ENCODE data around the gene DNER. TPM values are rescaled to one million over a fixed set of nuclear protein-coding genes. Genes with fewer than 3 reads are reported as not detected.

The DNER gene
- total and polyA plus RNA-seq, 10 of the 15 experiments (the other 5 are each of a cell fraction or from before 2014, with no cell fraction given), result 0.04 to 0.08 (median 0.07) TPM; not detected in 7

DNA sequence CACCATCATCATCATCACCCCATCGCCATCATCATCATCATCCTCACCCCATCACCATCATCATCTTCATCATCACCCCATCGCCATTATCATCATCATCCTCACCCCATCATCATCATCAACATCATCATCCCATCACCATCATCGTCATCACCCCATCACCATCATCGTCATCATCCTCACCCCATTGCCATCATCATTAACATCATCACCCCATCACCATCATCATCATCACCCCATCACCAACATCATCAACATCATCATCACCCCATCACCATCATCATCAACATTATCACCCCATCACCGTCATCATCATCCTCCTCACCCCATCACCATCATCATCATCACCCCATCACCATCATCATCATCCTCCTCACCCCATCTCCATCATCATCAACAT is 151.0 kb downstream of the DNER start:
- TF ChIP-seq, protein P1, sequence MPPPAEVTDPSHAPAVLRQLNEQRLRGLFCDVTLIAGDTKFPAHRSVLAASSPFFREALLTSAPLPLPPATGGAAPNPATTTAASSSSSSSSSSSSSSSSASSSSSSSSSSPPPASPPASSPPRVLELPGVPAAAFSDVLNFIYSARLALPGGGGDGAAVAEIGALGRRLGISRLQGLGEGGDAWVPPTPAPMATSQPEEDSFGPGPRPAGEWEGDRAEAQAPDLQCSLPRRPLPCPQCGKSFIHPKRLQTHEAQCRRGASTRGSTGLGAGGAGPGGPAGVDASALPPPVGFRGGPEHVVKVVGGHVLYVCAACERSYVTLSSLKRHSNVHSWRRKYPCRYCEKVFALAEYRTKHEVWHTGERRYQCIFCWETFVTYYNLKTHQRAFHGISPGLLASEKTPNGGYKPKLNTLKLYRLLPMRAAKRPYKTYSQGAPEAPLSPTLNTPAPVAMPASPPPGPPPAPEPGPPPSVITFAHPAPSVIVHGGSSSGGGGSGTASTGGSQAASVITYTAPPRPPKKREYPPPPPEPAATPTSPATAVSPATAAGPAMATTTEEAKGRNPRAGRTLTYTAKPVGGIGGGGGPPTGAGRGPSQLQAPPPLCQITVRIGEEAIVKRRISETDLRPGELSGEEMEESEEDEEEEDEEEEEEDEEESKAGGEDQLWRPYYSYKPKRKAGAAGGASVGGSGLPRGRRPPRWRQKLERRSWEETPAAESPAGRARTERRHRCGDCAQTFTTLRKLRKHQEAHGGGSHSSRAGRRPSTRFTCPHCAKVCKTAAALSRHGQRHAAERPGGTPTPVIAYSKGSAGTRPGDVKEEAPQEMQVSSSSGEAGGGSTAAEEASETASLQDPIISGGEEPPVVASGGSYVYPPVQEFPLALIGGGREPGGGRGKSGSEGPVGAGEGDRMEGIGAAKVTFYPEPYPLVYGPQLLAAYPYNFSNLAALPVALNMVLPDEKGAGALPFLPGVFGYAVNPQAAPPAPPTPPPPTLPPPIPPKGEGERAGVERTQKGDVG (CRISPR knock-in tag; IDR thresholded peaks at IDR 0.05), result no peak
- TF ChIP-seq DPF2 (IDR thresholded peaks at IDR 0.05), result no peak
- TF ChIP-seq SMAD5 (IDR thresholded peaks at IDR 0.05; ENCODE audit: low read depth), result no peak
- TF ChIP-seq SIN3A (IDR thresholded peaks at IDR 0.05; ENCODE audit: low read depth, low read length), result no peak
- no peak for TF ChIP-seq CHD2 (IDR thresholded peaks at IDR 0.05; ENCODE audit: borderline replicate concordance, low read depth, low read length)
- no peak for TF ChIP-seq TCF7 (IDR thresholded peaks at IDR 0.05; ENCODE audit: borderline replicate concordance)
- TF ChIP-seq HSF1 (IDR thresholded peaks at IDR 0.05; ENCODE audit: low read depth, low read length), result no peak
- TF ChIP-seq NBN (IDR thresholded peaks at IDR 0.05), result no peak
- no peak for TF ChIP-seq REST (IDR thresholded peaks at IDR 0.05; ENCODE audit: low read depth, low read length)
- no peak for TF ChIP-seq NR2F1 (conservative IDR thresholded peaks at IDR 0.05)
- TF ChIP-seq SREBF2 (IDR thresholded peaks at IDR 0.05; ENCODE audit: low read length), result no peak
- no peak for TF ChIP-seq CREM (IDR thresholded peaks at IDR 0.05; ENCODE audit: low read depth)
- no peak for TF ChIP-seq HDAC6 (IDR thresholded peaks at IDR 0.05; ENCODE audit: unreplicated experiment)
- no peak for TF ChIP-seq MYB (IDR thresholded peaks at IDR 0.05; ENCODE audit: borderline replicate concordance, low read depth, low read length)
- no peak for TF ChIP-seq SMAD1 (IDR thresholded peaks at IDR 0.05; ENCODE audit: low read depth, partially characterized antibody)
- H4K20me1 ChIP-seq (ENCODE audit: control insufficient read depth, insufficient read depth), result no peaks in the 10 kb centered on the region
- intact Hi-C loops (cut with micrococcal nuclease; ENCODE audit: unreplicated experiment), result no loop called here
- H3K27me3 ChIP-seq (replicated peaks in 1 of 2; ENCODE audit: control insufficient read depth in 2 of 2, insufficient read depth in 2 of 2, low read length in 1 of 2), result no peaks in the 10 kb centered on the region
- in situ Hi-C loops (cut with MboI), result no loop called here
- ATAC-seq (no peak), DNase-seq (ENCODE audit: low read depth, low spot score) (no peak), FAIRE-seq (no peak)
- H3K9ac ChIP-seq (ENCODE audit: control insufficient read depth, insufficient read depth, low read length), result no peak overlapping the region
- ChIA-PET RAD21 (ENCODE audit: unreplicated experiment) (no interaction called here), POLR2A (no interaction called here), CTCF (no interaction called here), SMC1A (ENCODE audit: uncharacterized antibody, unreplicated experiment) (no interaction called here)
- H3K27ac ChIP-seq (ENCODE audit: control insufficient read depth, insufficient read depth), result no peak overlapping the region
- no peaks in the 10 kb centered on the region for H3K9me3 ChIP-seq (replicated peaks; ENCODE audit: control insufficient read depth, insufficient read depth, low read length)
- BruUV-seq (replicated peaks), result no TSS peak
- no peaks in the 10 kb centered on the region for H3K4me1 ChIP-seq (ENCODE audit: control insufficient read depth, insufficient read depth, low read length)
- H3K36me3 ChIP-seq (ENCODE audit: control insufficient read depth in 2 of 2, insufficient read depth in 2 of 2, low read length in 1 of 2), result no peaks in the 10 kb centered on the region
- H2AFZ ChIP-seq (ENCODE audit: control insufficient read depth, low read depth, low read length), result no peak overlapping the region
- H3K4me2 ChIP-seq (ENCODE audit: control insufficient read depth, insufficient read depth), result no peak overlapping the region
- 3% methylated on average over 5 of the region's 5 CpGs for whole genome bisulfite sequencing (ENCODE audit: insufficient coverage, insufficient replicate concordance, low lambda C conversion rate, missing lambda C conversion rate)
- H3K4me3 ChIP-seq, result no peak overlapping the region
- no peaks in the 10 kb centered on the region for H3K79me2 ChIP-seq (ENCODE audit: control insufficient read depth, insufficient read depth, low read length)
